ENCODE data around the gene NTSR1.

NTSR1 gene

GRCh38 chr20:62726276-62726675, 17.6 kb downstream of the NTSR1 start:
- no peak for DNase-seq (ENCODE audit: low read depth)

- no peak for DNase-seq (ENCODE audit: low read depth)
Measured at GRCh38 chr20:62726716-62727583, 18.3 kb downstream of the NTSR1 start.

GRCh38 chr20:62727584-62728027, 19.0 kb downstream of the NTSR1 start:
- no peak for DNase-seq (ENCODE audit: low read depth)

- no peak for DNase-seq (ENCODE audit: low read depth)
Measured at GRCh38 chr20:62728028-62728780, 19.6 kb downstream of the NTSR1 start.

- DNase-seq (ENCODE audit: low read depth), result no peak
Measured at GRCh38 chr20:62728781-62729300, 20.2 kb downstream of the NTSR1 start.

- DNase-seq (ENCODE audit: low read depth), result no peak
Measured at GRCh38 chr20:62730481-62730880, 21.8 kb downstream of the NTSR1 start.

GRCh38 chr20:62732031-62732760, 23.6 kb downstream of the NTSR1 start:
- no peak for DNase-seq (ENCODE audit: low read depth)

GRCh38 chr20:62732842-62733525, 24.3 kb downstream of the NTSR1 start:
- DNase-seq (ENCODE audit: low read depth), result no peak

GRCh38 chr20:62733526-62733842, 24.8 kb downstream of the NTSR1 start:
- DNase-seq (ENCODE audit: low read depth), result no peak

GRCh38 chr20:62733891-62734290, 25.3 kb downstream of the NTSR1 start:
- no peak for DNase-seq (ENCODE audit: low read depth)

GRCh38 chr20:62734326-62734725, 25.7 kb downstream of the NTSR1 start:
- no peak for DNase-seq (ENCODE audit: low read depth)

- no peak for DNase-seq (ENCODE audit: low read depth)
Measured at GRCh38 chr20:62734881-62735280, 26.2 kb downstream of the NTSR1 start.

- no peak for DNase-seq (ENCODE audit: low read depth)
Measured at GRCh38 chr20:62735331-62735821, 26.7 kb downstream of the NTSR1 start.

- DNase-seq (ENCODE audit: low read depth), result no peak
Measured at GRCh38 chr20:62736026-62736406, 27.4 kb downstream of the NTSR1 start.

GRCh38 chr20:62736407-62737071, 27.9 kb downstream of the NTSR1 start:
- no peak for DNase-seq (ENCODE audit: low read depth)

GRCh38 chr20:62737271-62737811, 28.7 kb downstream of the NTSR1 start:
- no peak for DNase-seq (ENCODE audit: low read depth)

- no peak for DNase-seq (ENCODE audit: low read depth)
Measured at GRCh38 chr20:62738025-62738881, 29.6 kb downstream of the NTSR1 start.

GRCh38 chr20:62739067-62739466, 30.4 kb downstream of the NTSR1 start:
- DNase-seq (ENCODE audit: low read depth), result no peak

- DNase-seq (ENCODE audit: low read depth), result no peak
Measured at GRCh38 chr20:62739581-62740285, 31.1 kb downstream of the NTSR1 start.

Data from GM04503 (cell line).